GM12878 (cell line): ENCODE measurements around the gene EEF1AKMT3. TPM values are rescaled to one million over a fixed set of nuclear protein-coding genes. Genes with fewer than 3 reads are reported as not detected.

Source experiments
- ATAC-seq: fragments of 200-7000 bp; cut with Tn5 transposase; 3 replicates; pipeline ENCODE4 v1.9.1; 2020; ENCODE audit warnings: mild to moderate bottlenecking, moderate library complexity
- BruUV-seq: library from RNA; stranded (reverse); fragments of 400-500 nt; replicated peaks from 2 replicates; lab custom pipeline; 2021; lab: Mats Ljungman, UMichigan
- CTCF ChIA-PET: fragments of 300-600 bp; sonication (Branson Sonifier 250); formaldehyde crosslinking; extraction: SDS; loops from one replicate; lab custom pipeline; 2021; ENCODE audit warnings: inconsistent platforms; lab: Yijun Ruan, JAX
- POLR2A ChIA-PET: fragments of 350-600 bp; formaldehyde crosslinking; extraction: SDS; loops from one replicate; lab custom pipeline; 2021; ENCODE audit warnings: inconsistent platforms; lab: Charles Lee
- RAD21 ChIA-PET: fragments of 300-600 bp; sonication (Branson Sonifier 250); formaldehyde crosslinking; loops from one replicate; lab custom pipeline; 2023; ENCODE audit warnings: antibody characterized with exemption; ENCODE audit not compliant: unreplicated experiment; lab: Charles Lee
- SMC1A ChIA-PET: fragments of 300-600 bp; sonication (Branson Sonifier 250); formaldehyde crosslinking; loops from one replicate; lab custom pipeline; 2023; ENCODE audit not compliant: unreplicated experiment, uncharacterized antibody; lab: Charles Lee
- DNase-seq: peaks from one replicate; pipeline ENCODE4 v3.0.0-alpha.2; 2011; ENCODE audit warnings: low read depth, low spot score
- FAIRE-seq: peaks from 3 replicates; lab custom pipeline; 2011; peaks lifted over from hg19 to GRCh38; lab: Jason Lieb, UNC
- H2AFZ ChIP-seq: 2 replicates; pipeline ENCODE4 v1.6.0; 2011; ENCODE audit warnings: low read depth, low read length, control low read depth; ENCODE audit not compliant: control insufficient read depth
- H3K27ac ChIP-seq: 2 replicates; pipeline ENCODE4 v1.5.1; 2011; ENCODE audit warnings: control low read depth; ENCODE audit not compliant: control insufficient read depth, insufficient read depth
- H3K27me3 ChIP-seq, 2 experiments: replicated peaks in 1 of 2; 2 replicates each; pipeline versions ENCODE4 v1.6.0 to v1.6.1; 2011; ENCODE audit warnings: low read length in 1 of 2; ENCODE audit not compliant: control insufficient read depth in 2 of 2, insufficient read depth in 2 of 2
- H3K36me3 ChIP-seq, 2 experiments: 2 replicates each; pipeline ENCODE4 v1.5.1; 2011; ENCODE audit warnings: low read length in 1 of 2; ENCODE audit not compliant: control insufficient read depth in 2 of 2, insufficient read depth in 2 of 2
- H3K4me1 ChIP-seq: 2 replicates; pipeline ENCODE4 v1.6.1; 2011; ENCODE audit warnings: mild to moderate bottlenecking, low read length, moderate library complexity, mixed read lengths; ENCODE audit not compliant: control insufficient read depth, insufficient read depth
- H3K4me2 ChIP-seq: 2 replicates; pipeline ENCODE4 v1.6.0; 2011; ENCODE audit warnings: control low read depth; ENCODE audit not compliant: control insufficient read depth, insufficient read depth
- H3K4me3 ChIP-seq: fragments of 200-600 bp; sonication (generic); 2 replicates; pipeline ENCODE4 v1.5.1; 2016
- H3K79me2 ChIP-seq: 2 replicates; pipeline ENCODE4 v1.6.0; 2011; ENCODE audit warnings: low read length; ENCODE audit not compliant: control insufficient read depth, insufficient read depth
- H3K9ac ChIP-seq: 2 replicates; pipeline ENCODE4 v1.8.0; 2011; ENCODE audit warnings: low read length, control low read depth, mixed read lengths; ENCODE audit not compliant: control insufficient read depth, insufficient read depth
- H3K9me3 ChIP-seq: replicated peaks from 3 replicates; pipeline ENCODE4 v1.5.1; 2011; ENCODE audit warnings: mild to moderate bottlenecking, low read length; ENCODE audit not compliant: control insufficient read depth, insufficient read depth
- H4K20me1 ChIP-seq: 2 replicates; pipeline ENCODE4 v1.6.0; 2011; ENCODE audit not compliant: control insufficient read depth, insufficient read depth
- ASH2L ChIP-seq: fragments of 300-600, 200-600 bp; sonication (generic); IDR thresholded peaks from 2 replicates; pipeline ENCODE4 v1.6.1; 2017; ENCODE audit warnings: low read depth, mild to moderate bottlenecking, borderline replicate concordance
- BRCA1 ChIP-seq: IDR thresholded peaks from 2 replicates; pipeline ENCODE4 v1.6.1; 2011; ENCODE audit warnings: low read depth, low read length, improper control_type of control experiment
- CREB1 ChIP-seq: IDR thresholded peaks from 2 replicates; pipeline ENCODE4 v1.6.1; 2012; ENCODE audit warnings: low read depth, mild to moderate bottlenecking, inconsistent platforms
- LARP7 ChIP-seq: fragments of 450-650 bp; IDR thresholded peaks from 2 replicates; pipeline ENCODE4 v1.6.1; 2017; ENCODE audit warnings: mild to moderate bottlenecking
- NFYA ChIP-seq: IDR thresholded peaks from 2 replicates; pipeline ENCODE4 v1.6.1; 2011; ENCODE audit warnings: low read depth, mild to moderate bottlenecking, low read length, improper control_type of control experiment, borderline replicate concordance
- NR2F1 ChIP-seq: fragments of 450-650 bp; conservative IDR thresholded peaks from 2 replicates; pipeline ENCODE4 v1.6.1; 2017; ENCODE audit warnings: mild to moderate bottlenecking
- POU2F2 ChIP-seq: IDR thresholded peaks from 3 replicates; pipeline ENCODE4 v1.6.1; 2011; ENCODE audit warnings: low read depth, mild to moderate bottlenecking, low read length, borderline replicate concordance
- SMAD1 ChIP-seq: fragments of 450-650 bp; IDR thresholded peaks from 2 replicates; pipeline ENCODE4 v1.6.1; 2018; ENCODE audit warnings: mild to moderate bottlenecking, low read depth; ENCODE audit not compliant: partially characterized antibody
- SP1 ChIP-seq: IDR thresholded peaks from one replicate; pipeline ENCODE4 v1.6.1; 2011; ENCODE audit warnings: low read depth, low read length
- STAT3 ChIP-seq: IDR thresholded peaks from 2 replicates; pipeline ENCODE4 v1.6.1; 2011; ENCODE audit warnings: low read depth, low read length, improper control_type of control experiment
- WGBS: methylation state at CpG from one replicate; pipeline ENCODE4 v1.1.6; 2016; ENCODE audit warnings: low lambda C conversion rate; ENCODE audit not compliant: insufficient replicate concordance, insufficient coverage; ENCODE audit errors: missing lambda C conversion rate; 5-methylcytosine and 5-hydroxymethylcytosine counted together
- in situ Hi-C: fragments of 300-500 bp; cut with MboI; formaldehyde crosslinking; loops from 9 replicates; pipeline ENCODE4 v1.14.3; 2018; ENCODE audit warnings: mixed read lengths
- intact Hi-C: fragments of 100-400 bp; cut with micrococcal nuclease; formaldehyde crosslinking; loops from one replicate; pipeline ENCODE4 v1.14.2; 2022; ENCODE audit not compliant: unreplicated experiment
- polyA plus RNA-seq, 11 experiments: library from polyadenylated mRNA; depleted of rRNA in 4 of 11; unstranded in 6 of 11; stranded (reverse) in 5 of 11; fragments of >200 nt; fragmentation: Nextera tagmentation in 4 of 11; fragmentation: Illumina TruSeq in 1 of 11; extraction: Ambion mirVana in 4 of 11; extraction: Trizol in 1 of 11; gene quantifications; 1 replicate in 1 of 11; 2 replicates in 10 of 11; pipeline versions ENCODE4 v1.2.1 to v1.2.3, GENCODE V29; 2011 to 2016; ENCODE audit warnings: inconsistent platforms in 2 of 11, missing spikeins in 2 of 11, low read depth in 1 of 11
- total RNA-seq, 4 experiments: library from RNA; depleted of rRNA in 3 of 4; stranded (reverse); fragments of >200 nt in 3 of 4; fragmentation: Illumina TruSeq in 1 of 4; extraction: Trizol in 1 of 4; gene quantifications; 2 replicates each; pipeline versions ENCODE4 v1.2.1 to v1.2.3, GENCODE V29; 2013 to 2021
- TF ChIP-seq, protein P1 (sequence below): fragments of 450-650 bp; IDR thresholded peaks from 2 replicates; pipeline ENCODE4 v1.6.1; 2017; ENCODE audit warnings: borderline replicate concordance
- TF ChIP-seq, protein P2 (sequence below): fragments of 450-650 bp; IDR thresholded peaks from 2 replicates; pipeline ENCODE4 v1.6.1; 2017; ENCODE audit warnings: mild to moderate bottlenecking, low read depth, inconsistent platforms; ENCODE audit not compliant: poor library complexity, severe bottlenecking
- TF ChIP-seq, protein P3 (sequence below): fragments of 150-350 bp; IDR thresholded peaks from 2 replicates; pipeline ENCODE4 v1.6.1; 2016; ENCODE audit warnings: low read depth, low read length

The EEF1AKMT3 gene
- total and polyA plus RNA-seq, 10 of the 15 experiments (the other 5 are each of a cell fraction or from before 2014, with no cell fraction given): 1.2 to 8.2 (median 3.5) TPM

DNA sequence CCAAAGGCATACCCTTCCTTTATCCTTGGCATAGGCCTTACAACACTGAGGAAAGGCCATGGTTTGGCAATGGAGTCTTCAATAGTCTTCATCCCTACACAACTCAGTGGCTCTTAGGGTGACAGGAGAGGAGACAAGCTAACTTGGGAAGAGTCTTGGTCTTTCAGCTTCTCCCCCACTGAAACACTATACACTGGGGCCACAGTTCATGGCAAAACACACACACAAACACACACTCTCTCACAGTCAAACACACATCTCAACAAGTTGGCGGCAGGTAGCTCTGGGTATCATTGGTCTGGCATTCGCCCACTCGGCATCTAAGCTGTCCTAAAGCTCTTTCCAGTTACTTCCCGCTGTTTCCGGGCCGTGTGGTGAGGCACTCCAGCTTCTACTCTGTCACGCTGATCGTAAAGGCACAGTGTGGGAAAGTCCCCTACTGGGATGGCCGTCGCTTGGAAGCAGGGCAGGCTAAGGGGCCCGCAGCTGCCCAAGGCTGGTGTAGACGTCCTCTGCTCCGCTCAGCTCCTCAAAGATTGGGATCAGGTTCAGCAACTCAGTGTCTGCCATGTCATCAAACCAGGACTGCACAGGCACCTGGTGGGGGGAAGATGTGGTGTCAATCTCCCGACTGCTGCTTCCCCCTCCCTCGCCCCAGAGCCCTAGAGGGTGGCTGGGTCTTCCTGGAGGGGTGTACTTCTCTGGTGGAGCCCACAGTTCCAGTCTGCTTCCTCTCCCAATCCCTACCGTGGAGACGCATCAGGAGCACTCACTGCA lies 50.9 kb downstream of the EEF1AKMT3 start:
- ATAC-seq (no peak), DNase-seq (no peak), FAIRE-seq (no peak)
- no peak overlapping the region for H3K9ac ChIP-seq
- H3K27me3 ChIP-seq: no peaks in the 10 kb centered on the region
- no TSS peak for BruUV-seq
- no peaks in the 10 kb centered on the region for H4K20me1 ChIP-seq
- H3K9me3 ChIP-seq: no peaks in the 10 kb centered on the region
- CTCF ChIA-PET: interaction anchor here (0.9 to 1.2 kb wide), 3 partner anchors 10 to 82 kb away, joined by 3 to 4 read pairs (median 3); no protein-coding TSS in a partner anchor
- no peak overlapping the region for H3K4me3 ChIP-seq
- POLR2A ChIA-PET: interaction anchor here (0.6 kb wide), 1 partner anchor 780 kb away, joined by 3 read pairs; no protein-coding TSS in a partner anchor
- intact Hi-C loops: no loop called here
- no peak overlapping the region for H3K27ac ChIP-seq
- RAD21 ChIA-PET: no interaction called here
- H2AFZ ChIP-seq: no peak overlapping the region
- H3K79me2 ChIP-seq: no peaks in the 10 kb centered on the region
- H3K4me2 ChIP-seq: no peak overlapping the region
- TF ChIP-seq, protein P1, sequence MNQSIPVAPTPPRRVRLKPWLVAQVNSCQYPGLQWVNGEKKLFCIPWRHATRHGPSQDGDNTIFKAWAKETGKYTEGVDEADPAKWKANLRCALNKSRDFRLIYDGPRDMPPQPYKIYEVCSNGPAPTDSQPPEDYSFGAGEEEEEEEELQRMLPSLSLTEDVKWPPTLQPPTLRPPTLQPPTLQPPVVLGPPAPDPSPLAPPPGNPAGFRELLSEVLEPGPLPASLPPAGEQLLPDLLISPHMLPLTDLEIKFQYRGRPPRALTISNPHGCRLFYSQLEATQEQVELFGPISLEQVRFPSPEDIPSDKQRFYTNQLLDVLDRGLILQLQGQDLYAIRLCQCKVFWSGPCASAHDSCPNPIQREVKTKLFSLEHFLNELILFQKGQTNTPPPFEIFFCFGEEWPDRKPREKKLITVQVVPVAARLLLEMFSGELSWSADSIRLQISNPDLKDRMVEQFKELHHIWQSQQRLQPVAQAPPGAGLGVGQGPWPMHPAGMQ: no peak
- TF ChIP-seq, protein P2, sequence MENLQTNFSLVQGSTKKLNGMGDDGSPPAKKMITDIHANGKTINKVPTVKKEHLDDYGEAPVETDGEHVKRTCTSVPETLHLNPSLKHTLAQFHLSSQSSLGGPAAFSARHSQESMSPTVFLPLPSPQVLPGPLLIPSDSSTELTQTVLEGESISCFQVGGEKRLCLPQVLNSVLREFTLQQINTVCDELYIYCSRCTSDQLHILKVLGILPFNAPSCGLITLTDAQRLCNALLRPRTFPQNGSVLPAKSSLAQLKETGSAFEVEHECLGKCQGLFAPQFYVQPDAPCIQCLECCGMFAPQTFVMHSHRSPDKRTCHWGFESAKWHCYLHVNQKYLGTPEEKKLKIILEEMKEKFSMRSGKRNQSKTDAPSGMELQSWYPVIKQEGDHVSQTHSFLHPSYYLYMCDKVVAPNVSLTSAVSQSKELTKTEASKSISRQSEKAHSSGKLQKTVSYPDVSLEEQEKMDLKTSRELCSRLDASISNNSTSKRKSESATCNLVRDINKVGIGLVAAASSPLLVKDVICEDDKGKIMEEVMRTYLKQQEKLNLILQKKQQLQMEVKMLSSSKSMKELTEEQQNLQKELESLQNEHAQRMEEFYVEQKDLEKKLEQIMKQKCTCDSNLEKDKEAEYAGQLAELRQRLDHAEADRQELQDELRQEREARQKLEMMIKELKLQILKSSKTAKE: no peak
- TF ChIP-seq LARP7: no peak
- TF ChIP-seq, protein P3, sequence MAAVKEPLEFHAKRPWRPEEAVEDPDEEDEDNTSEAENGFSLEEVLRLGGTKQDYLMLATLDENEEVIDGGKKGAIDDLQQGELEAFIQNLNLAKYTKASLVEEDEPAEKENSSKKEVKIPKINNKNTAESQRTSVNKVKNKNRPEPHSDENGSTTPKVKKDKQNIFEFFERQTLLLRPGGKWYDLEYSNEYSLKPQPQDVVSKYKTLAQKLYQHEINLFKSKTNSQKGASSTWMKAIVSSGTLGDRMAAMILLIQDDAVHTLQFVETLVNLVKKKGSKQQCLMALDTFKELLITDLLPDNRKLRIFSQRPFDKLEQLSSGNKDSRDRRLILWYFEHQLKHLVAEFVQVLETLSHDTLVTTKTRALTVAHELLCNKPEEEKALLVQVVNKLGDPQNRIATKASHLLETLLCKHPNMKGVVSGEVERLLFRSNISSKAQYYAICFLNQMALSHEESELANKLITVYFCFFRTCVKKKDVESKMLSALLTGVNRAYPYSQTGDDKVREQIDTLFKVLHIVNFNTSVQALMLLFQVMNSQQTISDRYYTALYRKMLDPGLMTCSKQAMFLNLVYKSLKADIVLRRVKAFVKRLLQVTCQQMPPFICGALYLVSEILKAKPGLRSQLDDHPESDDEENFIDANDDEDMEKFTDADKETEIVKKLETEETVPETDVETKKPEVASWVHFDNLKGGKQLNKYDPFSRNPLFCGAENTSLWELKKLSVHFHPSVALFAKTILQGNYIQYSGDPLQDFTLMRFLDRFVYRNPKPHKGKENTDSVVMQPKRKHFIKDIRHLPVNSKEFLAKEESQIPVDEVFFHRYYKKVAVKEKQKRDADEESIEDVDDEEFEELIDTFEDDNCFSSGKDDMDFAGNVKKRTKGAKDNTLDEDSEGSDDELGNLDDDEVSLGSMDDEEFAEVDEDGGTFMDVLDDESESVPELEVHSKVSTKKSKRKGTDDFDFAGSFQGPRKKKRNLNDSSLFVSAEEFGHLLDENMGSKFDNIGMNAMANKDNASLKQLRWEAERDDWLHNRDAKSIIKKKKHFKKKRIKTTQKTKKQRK: no peak
- no peak for TF ChIP-seq POU2F2
- no peak for TF ChIP-seq SP1
- no peak for TF ChIP-seq SMAD1
- TF ChIP-seq BRCA1: no peak
- TF ChIP-seq NFYA: no peak
- TF ChIP-seq STAT3: no peak
- TF ChIP-seq NR2F1: no peak
- no peak for TF ChIP-seq ASH2L
- no peak for TF ChIP-seq CREB1
- SMC1A ChIA-PET: interaction anchor here (1.0 to 1.5 kb wide), 2 partner anchors 75 to 80 kb away, joined by 3 to 4 read pairs; no protein-coding TSS in a partner anchor
- peaks cover 33 to 50% of the 10 kb centered on the region in 2 experiments for H3K36me3 ChIP-seq
- in situ Hi-C loops: no loop called here
- no peaks in the 10 kb centered on the region for H3K4me1 ChIP-seq
- WGBS: 90% methylated on average over 17 of the region's 17 CpGs
